Heart left ventricle (tissue), 13 donors: Measurements from ENCODE around the gene TEAD1.

Experiments
- CTCF ChIP-seq, 12 donors: fragments of 200-600 bp; sonication (generic) in 4 of 12; IDR thresholded peaks; one replicate each; pipeline versions ENCODE4 v1.5.0 to v1.8.0; 2018 to 2022; ENCODE audit warnings: antibody characterized with exemption in 12 of 12, mild to moderate bottlenecking in 5 of 12
- POLR2A ChIP-seq, 2 donors: fragments of 450-650 bp; IDR thresholded peaks; one replicate each; pipeline ENCODE4 v1.6.1; 2017; ENCODE audit warnings: antibody characterized with exemption in 2 of 2, mild to moderate bottlenecking in 2 of 2, moderate library complexity in 2 of 2
- donor health status: ischemic (EF 13 %, LVEDD 7.1; RV severe dilation, severe dysfunction).
- donor health status: DM: no; HTN: yes; CAD: no.
- donor health status: DM: no; HTN: no; CAD: no.
- donor health status: ischemic (EF 25% LVEDD 6.9; RV normal size, moderate dysfunction).
- donor health status: ischemic (EF 25% LVEDD 5.7; RV mildly dilated, moderate dysfunction).
- donor health status: ischemic (EF 35%, LVEDD 5.7; RV mildly dilated, moderate dysfunction).
- donor health status: nonischemic (EF 11% LVEDD 7.7; RV severe dilation, severe dysfunction).
- donor health status: DM: yes; HTN: yes; CAD: no.
- donor health status: PGD.
- donor health status: ischemic (EF 29% LVEDD 5.4; RV normal size, mild dysfunction).
- donor health status: nonischemic (EF 23%, LVEDD 6.1; RV moderate dilation, normal function).

GRCh38 chr11:12669930-12670329 lies 4.3 kb upstream of the TEAD1 start:
- TF ChIP-seq CTCF (IDR thresholded peaks at IDR 0.05), result no peak
- TF ChIP-seq POLR2A (IDR thresholded peaks at IDR 0.05), result no peak
